BLaER1 (cell line): Measurements from ENCODE around the gene XPO4.
"Not testable (repeated sequence)": the region's sequence is repeated elsewhere in the genome, so short reads cannot be mapped to it uniquely, and the experiment has no call there.

Source experiments
- H3K27ac ChIP-seq: shearing (Covaris generic); formaldehyde crosslinking; 2 replicates; pipeline ENCODE4 v1.8.1; 2022
- H3K27me3 ChIP-seq: shearing (Covaris generic); formaldehyde crosslinking; 2 replicates; pipeline ENCODE4 v1.8.1; 2022
- H3K36me3 ChIP-seq: shearing (Covaris generic); formaldehyde crosslinking; 2 replicates; pipeline ENCODE4 v1.8.1; 2022
- H3K4me1 ChIP-seq: shearing (Covaris generic); formaldehyde crosslinking; 2 replicates; pipeline ENCODE4 v1.8.1; 2022
- H3K4me2 ChIP-seq: shearing (Covaris generic); formaldehyde crosslinking; 2 replicates; pipeline ENCODE4 v1.8.1; 2022
- H3K4me3 ChIP-seq: shearing (Covaris generic); formaldehyde crosslinking; 2 replicates; pipeline ENCODE4 v1.8.1; 2022
- H3K9ac ChIP-seq: shearing (Covaris generic); formaldehyde crosslinking; 2 replicates; pipeline ENCODE4 v1.8.1; 2022
- H3K9me3 ChIP-seq: shearing (Covaris generic); formaldehyde crosslinking; 2 replicates; pipeline ENCODE4 v1.8.1; 2022
- H4K20me1 ChIP-seq: shearing (Covaris generic); formaldehyde crosslinking; 2 replicates; pipeline ENCODE4 v1.8.1; 2022
- Cebpa-rat ChIP-seq: shearing (Covaris generic); IDR thresholded peaks from 2 replicates; pipeline ENCODE4 v1.8.1; 2022

The XPO4 gene

GRCh38 chr13:20924758-20925394 lies 22.3 kb upstream of the XPO4 start:
- H3K9ac ChIP-seq = no peak overlapping the region
- no peaks in the 10 kb centered on the region for H3K36me3 ChIP-seq
- H4K20me1 ChIP-seq = no peaks in the 10 kb centered on the region
- no peaks in the 10 kb centered on the region for H3K27me3 ChIP-seq
- H3K9me3 ChIP-seq = no peaks in the 10 kb centered on the region
- H3K4me2 ChIP-seq = no peak overlapping the region
- H3K4me3 ChIP-seq = no peak overlapping the region
- H3K4me1 ChIP-seq = no peaks in the 10 kb centered on the region
- no peak overlapping the region for H3K27ac ChIP-seq
- no peak for TF ChIP-seq Cebpa-rat

DNA sequence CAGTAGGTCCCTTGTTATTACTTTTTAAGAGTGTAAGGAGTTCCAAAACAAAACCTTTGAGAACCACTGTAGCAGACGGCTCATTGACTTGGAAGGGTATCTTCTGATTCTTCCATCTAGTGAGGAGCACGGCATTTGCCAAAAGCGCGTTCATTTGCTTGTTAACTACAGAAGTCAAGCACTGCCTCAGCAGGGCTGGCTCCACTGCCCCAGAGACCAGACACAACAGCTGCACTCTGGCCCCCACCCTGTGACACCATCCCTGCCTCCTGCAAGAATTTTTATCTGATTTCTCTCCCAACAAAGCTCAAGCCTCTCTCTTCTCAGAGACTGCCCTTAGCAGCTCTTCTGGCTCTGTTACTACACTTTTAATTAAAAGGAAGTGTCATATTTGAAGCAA lies 20.7 kb upstream of the XPO4 start:
- no peak overlapping the region for H3K4me3 ChIP-seq
- no peak overlapping the region for H3K4me2 ChIP-seq
- H3K4me1 ChIP-seq = no peaks in the 10 kb centered on the region
- no peak overlapping the region for H3K9ac ChIP-seq
- no peak overlapping the region for H3K27ac ChIP-seq
- no peaks in the 10 kb centered on the region for H4K20me1 ChIP-seq
- H3K36me3 ChIP-seq = no peaks in the 10 kb centered on the region
- no peaks in the 10 kb centered on the region for H3K9me3 ChIP-seq
- no peaks in the 10 kb centered on the region for H3K27me3 ChIP-seq
- TF ChIP-seq Cebpa-rat = no peak

DNA sequence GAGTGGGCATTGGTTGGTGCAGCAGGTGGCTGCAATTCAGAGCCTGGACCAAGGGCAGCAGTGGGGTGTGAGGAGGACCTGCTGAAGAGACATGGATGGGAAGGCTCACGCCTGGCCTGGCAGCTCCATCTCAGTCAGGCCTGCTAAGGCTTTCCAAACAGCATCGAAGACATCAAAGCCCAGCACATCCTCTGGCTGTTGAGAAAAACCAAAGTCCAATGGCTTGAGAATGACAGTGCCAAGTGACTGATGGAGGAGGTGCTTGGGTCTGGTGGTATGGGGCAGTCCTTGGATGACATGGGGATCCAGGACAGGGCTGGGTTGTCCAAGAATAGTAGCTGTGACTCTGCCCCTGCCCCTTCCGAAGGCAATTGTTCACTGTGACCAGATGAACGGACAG lies 19.0 kb upstream of the XPO4 start:
- no peaks in the 10 kb centered on the region for H3K36me3 ChIP-seq
- no peak overlapping the region for H3K27ac ChIP-seq
- no peak overlapping the region for H3K4me2 ChIP-seq
- H3K4me3 ChIP-seq = no peak overlapping the region
- H3K27me3 ChIP-seq = no peaks in the 10 kb centered on the region
- no peaks in the 10 kb centered on the region for H4K20me1 ChIP-seq
- H3K4me1 ChIP-seq = no peaks in the 10 kb centered on the region
- H3K9me3 ChIP-seq = no peaks in the 10 kb centered on the region
- H3K9ac ChIP-seq = no peak overlapping the region
- TF ChIP-seq Cebpa-rat = no peak

DNA sequence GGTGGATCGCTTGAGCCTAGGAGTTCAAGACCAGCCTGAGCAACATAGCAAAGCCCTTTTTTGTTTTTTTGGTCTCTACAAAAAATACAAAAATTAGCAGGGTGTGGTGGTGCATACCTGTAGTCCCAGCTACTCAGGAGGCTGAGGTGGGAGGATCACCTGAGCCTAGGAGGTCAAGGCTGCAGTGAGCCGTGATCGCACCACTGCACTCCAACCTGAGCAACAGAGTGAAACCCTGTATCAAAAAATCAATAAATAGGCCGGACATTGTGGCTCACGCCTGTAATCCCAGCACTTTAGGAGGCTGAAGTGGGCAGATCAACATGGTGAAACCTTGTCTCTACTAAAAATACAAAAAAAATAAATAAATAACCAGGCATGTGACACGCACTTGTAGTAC lies 13.1 kb upstream of the XPO4 start:
- H3K36me3 ChIP-seq, H4K20me1 ChIP-seq, H3K4me1 ChIP-seq, H3K4me3 ChIP-seq, H3K4me2 ChIP-seq, H3K27ac ChIP-seq, H3K9ac ChIP-seq, H3K27me3 ChIP-seq: not testable (repeated sequence)
- peaks cover 11% of the 10 kb centered on the region for H3K9me3 ChIP-seq

DNA sequence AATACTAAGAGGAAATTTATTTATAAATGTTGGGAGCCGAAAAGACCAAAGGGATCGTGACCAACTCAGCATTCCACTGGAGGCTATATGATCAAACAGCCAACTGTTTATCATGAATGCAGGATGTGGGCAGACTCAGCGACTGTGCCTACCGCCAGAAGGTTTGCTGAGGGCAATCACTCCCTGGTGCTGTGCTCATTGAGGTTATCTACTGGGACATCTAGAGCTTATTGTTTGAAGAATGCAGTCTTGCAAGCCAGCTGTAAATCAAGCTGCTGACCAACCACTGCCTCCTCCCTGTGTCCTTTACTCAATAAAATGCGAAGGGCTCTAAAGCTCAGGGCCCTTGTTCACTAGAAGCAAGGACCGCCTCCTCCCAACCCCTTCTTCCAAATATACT lies 8.5 kb upstream of the XPO4 start:
- H3K9me3 ChIP-seq = peaks cover 16% of the 10 kb centered on the region
- H3K36me3 ChIP-seq = no peaks in the 10 kb centered on the region
- no peak overlapping the region for H3K4me2 ChIP-seq
- H3K4me1 ChIP-seq = no peaks in the 10 kb centered on the region
- TF ChIP-seq Cebpa-rat = no peak
- no peaks in the 10 kb centered on the region for H4K20me1 ChIP-seq
- no peaks in the 10 kb centered on the region for H3K27me3 ChIP-seq
- H3K4me3 ChIP-seq = no peak overlapping the region
- no peak overlapping the region for H3K9ac ChIP-seq
- H3K27ac ChIP-seq = no peak overlapping the region

GRCh38 chr13:20908714-20909497 lies 6.4 kb upstream of the XPO4 start:
- no peak overlapping the region for H3K27ac ChIP-seq
- no peak for TF ChIP-seq Cebpa-rat
- H3K4me2 ChIP-seq = no peak overlapping the region
- H3K9ac ChIP-seq = no peak overlapping the region
- H3K36me3 ChIP-seq = no peaks in the 10 kb centered on the region
- peaks cover 16% of the 10 kb centered on the region for H3K9me3 ChIP-seq
- H3K4me3 ChIP-seq = no peak overlapping the region
- H3K27me3 ChIP-seq = no peaks in the 10 kb centered on the region
- H4K20me1 ChIP-seq = no peaks in the 10 kb centered on the region
- no peaks in the 10 kb centered on the region for H3K4me1 ChIP-seq

- no peak for TF ChIP-seq Cebpa-rat
- Histone ChIP-seq H3K4me2 (no peak overlapping the region), H3K4me3 (no peak overlapping the region), H3K4me1 (peaks cover 23% of the 10 kb centered on the region), H3K27me3 (no peaks in the 10 kb centered on the region), H4K20me1 (peaks cover 18% of the 10 kb centered on the region; the same call in 1 of the 2 replicates), H3K9me3 (no peaks in the 10 kb centered on the region), H3K27ac (no peak overlapping the region), H3K9ac (no peak overlapping the region), H3K36me3 (peaks cover 4% of the 10 kb centered on the region)
Observed at GRCh38 chr13:20904908-20905307, 2.4 kb upstream of the XPO4 start.

- Histone ChIP-seq H3K27ac (peak overlapping the region; percentile 95), H3K4me3 (peak overlapping the region; percentile 95), H4K20me1 (peaks cover 36% of the 10 kb centered on the region), H3K4me1 (peaks cover 23% of the 10 kb centered on the region), H3K9me3 (no peaks in the 10 kb centered on the region), H3K4me2 (peak overlapping the region; percentile 93), H3K36me3 (peaks cover 21% of the 10 kb centered on the region), H3K9ac (peak overlapping the region; percentile 97), H3K27me3 (no peaks in the 10 kb centered on the region)
- no peak for TF ChIP-seq Cebpa-rat
Observed at GRCh38 chr13:20903164-20903475, 574 bp upstream of the XPO4 start.

DNA sequence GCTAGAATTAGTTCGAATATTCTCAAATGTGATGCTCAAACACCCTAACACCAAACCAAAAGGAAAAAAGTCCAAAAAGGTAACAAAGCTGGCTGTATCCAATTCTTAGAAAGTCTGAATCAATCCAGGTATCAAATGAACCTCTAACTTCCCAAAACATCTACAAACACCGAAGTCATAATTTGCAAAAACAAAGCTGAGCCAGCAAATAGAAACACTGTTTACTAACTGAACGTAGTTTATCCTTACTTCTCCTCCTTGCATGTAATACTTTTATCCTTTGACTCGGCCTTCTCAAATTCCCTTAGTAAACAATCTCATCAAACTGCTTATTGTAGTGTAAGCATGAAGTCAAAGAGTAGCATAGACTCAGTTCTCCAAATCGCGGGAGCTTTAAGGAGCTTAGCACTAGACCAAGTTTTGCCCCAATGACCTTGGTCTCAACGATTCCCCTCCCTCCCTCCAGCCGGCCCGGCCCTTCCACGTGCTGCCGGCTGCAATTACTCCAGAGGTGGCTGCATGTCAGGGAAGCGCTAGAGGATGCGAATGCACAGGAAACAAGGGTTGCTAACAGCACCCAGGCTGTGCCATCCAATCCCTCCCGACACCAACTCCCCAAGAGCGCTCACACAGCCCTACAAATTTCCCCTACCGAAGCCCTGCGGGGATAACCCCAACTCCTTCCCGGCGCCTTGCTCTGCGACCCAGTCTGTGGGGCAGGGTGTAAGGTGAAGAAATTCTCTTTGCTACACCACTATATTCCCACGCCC lies 693 bp downstream of the XPO4 start:
- no peak for TF ChIP-seq Cebpa-rat
- H3K4me1 ChIP-seq = peaks cover 23% of the 10 kb centered on the region
- H3K27ac ChIP-seq = peak overlapping the region; percentile 95
- H3K4me3 ChIP-seq = peak overlapping the region; percentile 95
- peak overlapping the region; percentile 97 for H3K9ac ChIP-seq
- peaks cover 48% of the 10 kb centered on the region for H4K20me1 ChIP-seq
- H3K9me3 ChIP-seq = no peaks in the 10 kb centered on the region
- H3K36me3 ChIP-seq = peaks cover 21% of the 10 kb centered on the region
- H3K27me3 ChIP-seq = no peaks in the 10 kb centered on the region
- H3K4me2 ChIP-seq = peak overlapping the region; percentile 93

DNA sequence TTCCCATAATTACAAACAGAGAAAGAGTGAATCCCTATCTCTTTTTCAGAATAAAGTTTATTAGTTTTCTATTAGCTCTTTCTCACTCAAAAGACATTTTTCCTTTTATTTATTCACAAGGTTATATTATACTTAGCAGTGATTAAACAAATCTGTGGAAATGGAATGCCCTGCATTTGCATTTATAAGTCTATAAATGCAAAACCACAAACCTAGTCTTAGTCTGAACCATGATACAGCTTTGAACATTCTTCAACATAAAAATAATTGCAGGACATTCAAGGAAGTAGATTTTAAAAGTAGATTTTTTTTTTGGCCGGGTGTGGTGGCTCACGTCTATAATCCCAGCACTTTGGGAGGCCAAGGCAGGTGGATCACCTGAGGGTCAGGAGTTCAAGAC lies 8.3 kb downstream of the XPO4 start:
- H4K20me1 ChIP-seq = peaks cover 100% of the 10 kb centered on the region
- H3K4me2 ChIP-seq = no peak overlapping the region
- H3K4me1 ChIP-seq = peaks cover 13% of the 10 kb centered on the region
- no peak overlapping the region for H3K9ac ChIP-seq
- H3K4me3 ChIP-seq = no peak overlapping the region
- H3K27me3 ChIP-seq = no peaks in the 10 kb centered on the region
- peaks cover 51% of the 10 kb centered on the region for H3K36me3 ChIP-seq
- no peaks in the 10 kb centered on the region for H3K9me3 ChIP-seq
- TF ChIP-seq Cebpa-rat = no peak
- H3K27ac ChIP-seq = no peak overlapping the region
